HG03280 (cell line): ENCODE results near the gene GNA12.
"Not testable (repeated sequence)": the region's sequence is repeated elsewhere in the genome, so short reads cannot be mapped to it uniquely, and the experiment has no call there.

Experiments used
- ATAC-seq: cut with Tn5 transposase; IDR thresholded peaks from one replicate; pipeline ENCODE4 v1.9.1; 2021; ENCODE audit warnings: mild to moderate bottlenecking, moderate library complexity; ENCODE audit not compliant: unreplicated experiment

The GNA12 gene

GRCh38 chr7:2734084-2734686 lies 109.9 kb downstream of the GNA12 start:
- no peak for ATAC-seq

- ATAC-seq: no peak
Observed at GRCh38 chr7:2732959-2733584, 111.0 kb downstream of the GNA12 start.

GRCh38 chr7:2732388-2732787 lies 111.7 kb downstream of the GNA12 start:
- ATAC-seq: no peak

- no peak for ATAC-seq
Observed at GRCh38 chr7:2730846-2731770, 113.0 kb downstream of the GNA12 start.

- ATAC-seq: no peak
Observed at GRCh38 chr7:2729893-2730716, 114.0 kb downstream of the GNA12 start.

- no peak for ATAC-seq
Observed at GRCh38 chr7:2729031-2729892, 114.8 kb downstream of the GNA12 start.

GRCh38 chr7:2728316-2729030 lies 115.6 kb downstream of the GNA12 start:
- ATAC-seq: no peak

GRCh38 chr7:2727206-2727605 lies 116.9 kb downstream of the GNA12 start:
- ATAC-seq: not testable (repeated sequence)

- no peak for ATAC-seq
Observed at GRCh38 chr7:2726316-2727018, 117.6 kb downstream of the GNA12 start.

GRCh38 chr7:2725178-2726105 lies 118.7 kb downstream of the GNA12 start:
- ATAC-seq: no peak

GRCh38 chr7:2724453-2725177 lies 119.5 kb downstream of the GNA12 start:
- ATAC-seq: no peak

- ATAC-seq: not testable (repeated sequence)
Observed at GRCh38 chr7:2724036-2724435, 120.1 kb downstream of the GNA12 start.

GRCh38 chr7:2723138-2723850 lies 120.8 kb downstream of the GNA12 start:
- ATAC-seq: no peak

- ATAC-seq: no peak
Observed at GRCh38 chr7:2722591-2722990, 121.5 kb downstream of the GNA12 start.

- ATAC-seq: no peak
Observed at GRCh38 chr7:2721842-2722241, 122.3 kb downstream of the GNA12 start.

- no peak for ATAC-seq
Observed at GRCh38 chr7:2720024-2720423, 124.1 kb downstream of the GNA12 start.
